Measurements from ENCODE around the gene QRICH2. TPM values are rescaled to one million over a fixed set of nuclear protein-coding genes. Genes with fewer than 3 reads are reported as not detected.
A peak's percentile ranks its signal among the peaks of the same experiment; 100 is the strongest.
"Not testable (repeated sequence)": the region's sequence is repeated elsewhere in the genome, so short reads cannot be mapped to it uniquely, and the experiment has no call there.

The QRICH2 gene
- total RNA-seq, 4 donors from 2014 or later: 2.0 to 8.4 (median 5.2) TPM

DNA sequence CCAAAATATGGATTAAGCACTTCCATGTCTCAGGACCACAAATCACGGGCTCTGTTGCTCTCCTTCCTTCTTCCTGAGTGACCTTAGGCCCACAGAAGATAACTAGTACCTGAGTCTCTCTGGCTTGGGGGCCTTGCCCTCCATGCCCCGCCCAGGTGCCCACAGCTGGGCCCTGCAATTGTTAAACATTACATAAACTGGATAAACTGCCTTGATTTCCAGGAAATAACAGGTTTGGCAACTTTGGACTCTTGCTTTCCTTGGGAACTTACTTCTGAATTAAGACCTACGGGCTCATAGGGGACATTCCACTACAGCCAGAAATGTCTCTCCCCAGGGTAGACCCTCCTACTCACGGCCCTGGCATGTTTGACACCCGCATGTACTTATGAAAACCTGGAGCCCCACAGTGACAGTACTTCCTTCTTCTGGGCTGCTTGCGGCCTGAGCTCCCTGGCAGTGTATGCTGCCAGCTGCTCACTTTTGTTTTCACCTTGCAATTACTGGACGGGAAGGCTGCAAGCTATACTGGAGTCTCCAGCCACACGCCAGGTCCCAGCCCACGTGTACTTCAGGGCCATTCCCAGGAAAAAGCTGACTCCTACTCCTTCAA lies 45.2 kb downstream of the QRICH2 start:
- Histone ChIP-seq H3K4me1 (peaks cover 0 to 79% (median 60%) of the 10 kb centered on the region in 4 donors), H3K4me3 (no peak overlapping the region), H3K36me3 (no peaks in the 10 kb centered on the region), H3K27me3 (no peaks in the 10 kb centered on the region), H3K9me3 (no peaks in the 10 kb centered on the region), H3K27ac (peak overlapping the region in 3 of 4 donors; percentile 70 to 94 (median 83))
- no peak for DNase-seq (ENCODE audit: low spot score in 2 of 2)
- TF ChIP-seq EP300 (IDR thresholded peaks at IDR 0.05): no peak
- 48 to 56% methylated on average over 9 of the region's 9 CpGs for WGBS, 2 donors

DNA sequence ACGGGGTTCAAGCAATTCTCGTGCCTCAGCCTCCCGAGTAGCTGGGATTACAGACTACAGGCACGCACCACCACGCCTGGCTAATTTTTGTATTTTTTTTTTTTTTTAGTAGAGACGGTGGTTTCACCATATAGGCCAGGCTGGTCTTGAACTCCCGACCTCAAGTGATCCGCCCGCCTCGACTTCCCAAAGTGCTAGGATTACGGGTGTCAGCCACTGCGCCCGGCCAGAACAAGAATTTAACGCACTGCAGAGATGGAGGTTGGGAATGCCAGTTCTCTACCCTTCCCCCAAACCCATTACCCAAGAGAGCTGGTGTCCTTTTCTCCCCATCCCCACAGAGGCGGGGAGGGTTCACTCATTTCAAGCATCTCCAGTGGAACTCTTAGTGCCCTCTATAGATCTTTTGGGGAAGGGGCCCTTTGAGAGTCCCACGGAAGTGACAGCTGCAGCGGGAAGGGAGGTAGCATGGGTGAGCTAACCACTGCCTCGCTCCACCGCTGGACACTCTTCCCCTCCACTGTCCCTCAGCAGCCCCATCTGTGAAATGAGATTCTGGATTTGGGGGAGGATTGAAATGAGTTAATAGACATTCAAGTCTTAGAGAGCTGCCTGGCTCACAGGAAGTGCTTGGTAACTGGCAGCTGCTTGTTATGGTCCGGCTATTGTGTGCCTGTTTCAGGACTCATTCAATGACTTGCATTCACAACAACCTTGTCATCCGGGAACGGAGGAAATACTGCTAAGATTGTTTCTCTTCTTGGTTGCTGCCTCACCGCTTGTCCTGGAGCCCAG lies 46.5 kb downstream of the QRICH2 start:
- no peaks in the 10 kb centered on the region for H3K36me3 ChIP-seq
- H3K4me1 ChIP-seq: peaks cover 0 to 67% (median 48%) of the 10 kb centered on the region in 4 donors
- WGBS, 2 donors: 67 to 70% methylated on average over 23 of the region's 23 CpGs
- H3K4me3 ChIP-seq: no peak overlapping the region
- H3K27ac ChIP-seq: peak overlapping the region; percentile 43 to 94 (median 76)
- DNase-seq (ENCODE audit: low spot score in 2 of 2): no peak
- TF ChIP-seq EP300 (IDR thresholded peaks at IDR 0.05) (peak in 1 of 2 donors; percentile 53), POLR2A (IDR thresholded peaks at IDR 0.05) (no peak)
- H3K9me3 ChIP-seq: no peaks in the 10 kb centered on the region
- H3K27me3 ChIP-seq: no peaks in the 10 kb centered on the region

DNA sequence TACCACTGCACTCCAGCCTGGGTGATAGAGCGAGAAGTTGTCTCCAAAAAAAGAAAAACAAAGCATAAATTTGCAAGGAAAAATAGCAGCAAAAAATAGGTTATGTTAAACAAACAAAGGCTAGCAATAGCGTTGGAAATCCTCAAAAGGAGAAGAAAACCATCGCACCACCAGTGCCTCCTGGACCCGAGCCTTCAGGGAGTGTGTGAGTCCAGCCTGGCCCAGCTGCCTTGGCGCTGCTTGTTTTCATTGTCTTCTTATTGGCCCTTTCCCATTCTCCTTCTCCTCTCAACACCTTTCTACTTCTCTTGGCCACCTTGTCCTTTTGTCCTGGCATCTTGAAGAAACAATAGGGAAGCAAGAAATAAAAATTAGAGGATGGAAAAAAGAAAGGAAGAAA lies 47.4 kb downstream of the QRICH2 start:
- H3K27me3 ChIP-seq: no peaks in the 10 kb centered on the region
- H3K4me1 ChIP-seq: peaks cover 0 to 63% (median 46%) of the 10 kb centered on the region in 4 donors
- 64 to 74% methylated on average over 5 of the region's 5 CpGs for WGBS, 2 donors
- H3K9me3 ChIP-seq: no peaks in the 10 kb centered on the region
- peak overlapping the region in 3 of 4 donors; percentile 70 to 94 (median 86) for H3K27ac ChIP-seq
- no peak for TF ChIP-seq EP300 (IDR thresholded peaks at IDR 0.05)
- TF ChIP-seq, protein P1, sequence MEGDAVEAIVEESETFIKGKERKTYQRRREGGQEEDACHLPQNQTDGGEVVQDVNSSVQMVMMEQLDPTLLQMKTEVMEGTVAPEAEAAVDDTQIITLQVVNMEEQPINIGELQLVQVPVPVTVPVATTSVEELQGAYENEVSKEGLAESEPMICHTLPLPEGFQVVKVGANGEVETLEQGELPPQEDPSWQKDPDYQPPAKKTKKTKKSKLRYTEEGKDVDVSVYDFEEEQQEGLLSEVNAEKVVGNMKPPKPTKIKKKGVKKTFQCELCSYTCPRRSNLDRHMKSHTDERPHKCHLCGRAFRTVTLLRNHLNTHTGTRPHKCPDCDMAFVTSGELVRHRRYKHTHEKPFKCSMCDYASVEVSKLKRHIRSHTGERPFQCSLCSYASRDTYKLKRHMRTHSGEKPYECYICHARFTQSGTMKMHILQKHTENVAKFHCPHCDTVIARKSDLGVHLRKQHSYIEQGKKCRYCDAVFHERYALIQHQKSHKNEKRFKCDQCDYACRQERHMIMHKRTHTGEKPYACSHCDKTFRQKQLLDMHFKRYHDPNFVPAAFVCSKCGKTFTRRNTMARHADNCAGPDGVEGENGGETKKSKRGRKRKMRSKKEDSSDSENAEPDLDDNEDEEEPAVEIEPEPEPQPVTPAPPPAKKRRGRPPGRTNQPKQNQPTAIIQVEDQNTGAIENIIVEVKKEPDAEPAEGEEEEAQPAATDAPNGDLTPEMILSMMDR (IDR thresholded peaks at IDR 0.05): no peak
- no peak for TF ChIP-seq POLR2A (IDR thresholded peaks at IDR 0.05)
- H3K36me3 ChIP-seq: no peaks in the 10 kb centered on the region
- H3K4me3 ChIP-seq: no peak overlapping the region
- no peak for DNase-seq (ENCODE audit: low spot score in 2 of 2)

DNA sequence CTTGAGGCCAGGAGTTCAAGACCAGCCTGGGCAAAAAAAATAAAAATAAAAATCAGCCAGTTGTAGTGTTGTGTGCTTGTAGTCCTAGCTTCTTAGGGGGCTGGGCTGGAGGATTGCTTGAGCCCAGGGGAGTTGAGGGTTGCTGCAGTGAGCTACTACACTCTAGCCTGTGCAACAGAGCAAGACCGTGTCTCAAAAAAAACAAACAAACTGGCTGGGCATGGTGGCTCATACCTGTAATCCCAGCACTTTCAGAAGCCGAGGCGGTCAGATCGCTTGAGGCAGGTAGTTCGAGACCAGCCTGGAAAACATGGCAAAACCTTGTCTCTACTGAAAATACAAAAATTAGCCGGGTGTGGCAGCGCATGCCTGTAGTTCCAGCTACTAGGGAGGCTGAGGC lies 47.9 kb downstream of the QRICH2 start:
- peak overlapping the region; percentile 48 to 94 (median 78) for H3K27ac ChIP-seq
- no peak overlapping the region for H3K4me3 ChIP-seq
- H3K36me3 ChIP-seq: no peaks in the 10 kb centered on the region
- H3K27me3 ChIP-seq: no peaks in the 10 kb centered on the region
- TF ChIP-seq, protein P1 (IDR thresholded peaks at IDR 0.05): no peak
- TF ChIP-seq POLR2A (IDR thresholded peaks at IDR 0.05): no peak
- TF ChIP-seq EP300 (IDR thresholded peaks at IDR 0.05): no peak
- H3K9me3 ChIP-seq: no peaks in the 10 kb centered on the region
- no peak for DNase-seq (ENCODE audit: low spot score in 2 of 2)
- H3K4me1 ChIP-seq: peaks cover 0 to 63% (median 46%) of the 10 kb centered on the region in 4 donors
- WGBS, 2 donors: 90% methylated on average over 7 of the region's 7 CpGs

DNA sequence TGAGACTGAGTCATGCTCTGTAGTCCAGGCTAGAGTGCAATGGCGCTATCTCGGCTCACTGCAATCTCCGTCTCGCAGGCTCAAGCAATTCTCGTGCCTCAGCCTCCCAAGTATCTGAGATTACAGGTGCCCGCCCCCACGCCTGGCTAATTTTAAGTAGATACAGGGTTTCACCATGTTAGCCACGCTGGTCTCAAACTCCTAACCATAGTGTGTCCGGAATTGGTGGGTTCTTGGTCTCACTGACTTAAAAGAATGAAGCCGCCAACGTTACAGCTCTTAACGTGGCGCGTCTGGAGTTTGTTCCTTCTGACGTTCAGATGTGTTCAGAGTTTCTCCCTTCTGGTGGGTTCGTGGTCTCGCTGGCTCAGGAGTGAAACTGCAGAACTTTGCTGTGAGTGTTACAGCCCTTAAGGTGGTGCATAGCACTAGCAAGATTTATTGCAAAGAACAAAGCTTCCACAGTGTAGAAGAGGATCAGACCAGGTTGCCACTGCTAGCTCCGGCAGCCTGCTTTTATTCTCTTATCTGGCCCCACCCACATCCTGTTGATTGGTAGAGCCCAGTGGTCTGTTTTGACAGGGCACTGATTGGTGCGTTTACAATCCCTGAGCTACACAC lies 51.5 kb downstream of the QRICH2 start:
- DNase-seq (ENCODE audit: low spot score in 2 of 2): peak in 1 of 2 donors; percentile 4
- not testable (repeated sequence) for H3K36me3 ChIP-seq, H3K27me3 ChIP-seq, H3K4me3 ChIP-seq, H3K9me3 ChIP-seq, H3K27ac ChIP-seq
- 84 to 86% methylated on average over 19 of the region's 19 CpGs for WGBS, 2 donors
- H3K4me1 ChIP-seq: peaks cover 0 to 54% (median 40%) of the 10 kb centered on the region in 4 donors

DNA sequence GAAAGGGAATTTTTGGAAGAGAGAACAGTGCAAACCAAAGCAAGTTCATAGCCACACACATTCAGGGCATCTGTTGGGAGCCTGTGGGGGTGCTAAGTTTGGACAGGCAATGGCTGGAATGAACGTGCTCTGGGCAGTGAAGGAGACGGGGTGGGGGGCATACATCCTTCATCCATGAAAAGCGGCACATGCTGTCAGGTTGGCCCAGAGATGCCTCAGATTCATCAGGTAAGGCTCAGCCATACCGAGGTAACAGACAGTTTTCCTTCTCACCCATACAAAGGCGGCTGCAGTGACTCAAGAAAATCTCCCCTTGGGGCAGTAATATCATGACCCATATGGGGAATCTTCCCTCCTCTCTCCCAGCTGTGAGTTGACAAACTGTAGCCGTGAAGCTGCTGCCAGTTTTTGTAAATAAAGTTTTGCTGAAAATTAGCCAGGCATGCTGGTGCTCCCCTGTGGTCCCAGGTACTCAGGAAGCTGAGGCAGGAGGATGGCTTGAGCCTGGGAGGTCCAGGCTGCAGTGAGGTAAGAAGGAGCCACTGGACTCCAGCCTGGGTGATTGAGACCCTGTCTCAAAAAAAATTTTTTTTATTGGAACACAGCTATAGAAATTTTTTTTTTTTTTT lies 52.2 kb downstream of the QRICH2 start:
- H3K27ac ChIP-seq: no peak overlapping the region
- peak in 1 of 2 donors; percentile 1 for DNase-seq (ENCODE audit: low spot score in 2 of 2)
- 75 to 76% methylated on average over 6 of the region's 6 CpGs for WGBS, 2 donors

More for the DNA sequence above, 52.2 kb downstream of the QRICH2 start:
- H3K4me3 ChIP-seq: no peak overlapping the region
- TF ChIP-seq, protein P1 (IDR thresholded peaks at IDR 0.05): no peak
- TF ChIP-seq POLR2A (IDR thresholded peaks at IDR 0.05): no peak
- no peak for TF ChIP-seq EP300 (IDR thresholded peaks at IDR 0.05)
- H3K4me1 ChIP-seq: peaks cover 0 to 55% (median 43%) of the 10 kb centered on the region in 4 donors
- H3K9me3 ChIP-seq: no peaks in the 10 kb centered on the region
- H3K27me3 ChIP-seq: no peaks in the 10 kb centered on the region
- no peaks in the 10 kb centered on the region for H3K36me3 ChIP-seq

All from tibial nerve (tissue), 4 donors.